ENCODE results near the gene PFN1.
A peak's percentile ranks its signal among the peaks of the same experiment; 100 is the strongest.

The PFN1 gene

GRCh38 chr17:4941319-4941610, 7.1 kb downstream of the PFN1 start:
- peak overlapping the region; percentile 96 for H3K4me3 ChIP-seq (ENCODE audit: low read length)
- no peak for TF ChIP-seq CTCF (IDR thresholded peaks at IDR 0.05; ENCODE audit: insufficient read depth, low read depth, low read length, missing control alignments)
- no peak for DNase-seq (ENCODE audit: low read depth)

GRCh38 chr17:4940555-4941318, 7.6 kb downstream of the PFN1 start:
- DNase-seq (ENCODE audit: low read depth): peak; percentile 90
- no peak for TF ChIP-seq CTCF (IDR thresholded peaks at IDR 0.05; ENCODE audit: insufficient read depth, low read depth, low read length, missing control alignments)
- H3K4me3 ChIP-seq (ENCODE audit: low read length): peak overlapping the region; percentile 96

GRCh38 chr17:4939796-4940554, 8.4 kb downstream of the PFN1 start, which contains the start of the genes RNF167 and SLC25A11:
TSS of gene RNF167 (plus strand) at chr17:4940268. CDS start at chr17:4940910, 642 bp downstream.
TSS of gene SLC25A11 (minus strand) at chr17:4940046. CDS start at chr17:4939910, 136 bp downstream.
- TF ChIP-seq CTCF (IDR thresholded peaks at IDR 0.05; ENCODE audit: insufficient read depth, low read depth, low read length, missing control alignments): no peak
- H3K4me3 ChIP-seq (ENCODE audit: low read length): peak within 1 kb of the TSS; percentile 96
- DNase-seq (ENCODE audit: low read depth): peak; percentile 99

- no peak for TF ChIP-seq CTCF (IDR thresholded peaks at IDR 0.05; ENCODE audit: insufficient read depth, low read depth, low read length, missing control alignments)
- H3K4me3 ChIP-seq (ENCODE audit: low read length): peak overlapping the region; percentile 96
- no peak for DNase-seq (ENCODE audit: low read depth)
These were observed 8.9 kb downstream of the PFN1 start for GRCh38 chr17:4939546-4939795.

GRCh38 chr17:4938688-4939545, 9.4 kb downstream of the PFN1 start:
- no peak for DNase-seq (ENCODE audit: low read depth)
- TF ChIP-seq CTCF (IDR thresholded peaks at IDR 0.05; ENCODE audit: insufficient read depth, low read depth, low read length, missing control alignments): no peak
- peak overlapping the region; percentile 96 for H3K4me3 ChIP-seq (ENCODE audit: low read length)

GRCh38 chr17:4938069-4938491, 10.2 kb downstream of the PFN1 start:
- DNase-seq (ENCODE audit: low read depth): no peak
- TF ChIP-seq CTCF (IDR thresholded peaks at IDR 0.05; ENCODE audit: insufficient read depth, low read depth, low read length, missing control alignments): no peak
- no peak overlapping the region for H3K4me3 ChIP-seq (ENCODE audit: low read length)
